HG03095 (cell line): ENCODE data around the gene MDFIC2.
"Not testable (repeated sequence)": the region's sequence is repeated elsewhere in the genome, so short reads cannot be mapped to it uniquely, and the experiment has no call there.

ENCODE experiments used
- ATAC-seq: cut with Tn5 transposase; IDR thresholded peaks from one replicate; pipeline ENCODE4 v1.9.1; 2021; ENCODE audit warnings: moderate library complexity; ENCODE audit not compliant: unreplicated experiment

Gene MDFIC2

GRCh38 chr3:70261283-70261682 lies 51.2 kb downstream of the MDFIC2 start:
- ATAC-seq, result no peak

- no peak for ATAC-seq
Observed at GRCh38 chr3:70256566-70256965, 55.9 kb downstream of the MDFIC2 start.

GRCh38 chr3:70250492-70250891 lies 61.9 kb downstream of the MDFIC2 start:
- ATAC-seq, result no peak

GRCh38 chr3:70249509-70250160 lies 62.8 kb downstream of the MDFIC2 start:
- ATAC-seq, result no peak

GRCh38 chr3:70248856-70249255 lies 63.6 kb downstream of the MDFIC2 start:
- ATAC-seq, result no peak

GRCh38 chr3:70247955-70248354 lies 64.5 kb downstream of the MDFIC2 start:
- no peak for ATAC-seq

GRCh38 chr3:70245746-70246525 lies 66.5 kb downstream of the MDFIC2 start:
- no peak for ATAC-seq

GRCh38 chr3:70244422-70244821 lies 68.0 kb downstream of the MDFIC2 start:
- ATAC-seq, result no peak

- ATAC-seq, result no peak
Observed at GRCh38 chr3:70242297-70242882, 70.0 kb downstream of the MDFIC2 start.

GRCh38 chr3:70233812-70234211 lies 78.6 kb downstream of the MDFIC2 start:
- ATAC-seq, result no peak

GRCh38 chr3:70233112-70233511 lies 79.3 kb downstream of the MDFIC2 start:
- ATAC-seq, result no peak

GRCh38 chr3:70231266-70231701 lies 81.2 kb downstream of the MDFIC2 start:
- ATAC-seq, result no peak

- ATAC-seq, result no peak
Observed at GRCh38 chr3:70227437-70227836, 85.0 kb downstream of the MDFIC2 start.

GRCh38 chr3:70225146-70225545 lies 87.3 kb downstream of the MDFIC2 start:
- no peak for ATAC-seq

- no peak for ATAC-seq
Observed at GRCh38 chr3:70224337-70224736, 88.1 kb downstream of the MDFIC2 start.

- ATAC-seq, result no peak
Observed at GRCh38 chr3:70218471-70218870, 94.0 kb downstream of the MDFIC2 start.

GRCh38 chr3:70211274-70211673 lies 101.2 kb downstream of the MDFIC2 start:
- ATAC-seq, result not testable (repeated sequence)

- ATAC-seq, result no peak
Observed at GRCh38 chr3:70201975-70202374, 110.5 kb downstream of the MDFIC2 start.

GRCh38 chr3:70189884-70190473 lies 122.5 kb downstream of the MDFIC2 start:
- ATAC-seq, result no peak

- no peak for ATAC-seq
Observed at GRCh38 chr3:70186221-70186620, 126.2 kb downstream of the MDFIC2 start.

GRCh38 chr3:70185661-70186060 lies 126.8 kb downstream of the MDFIC2 start:
- ATAC-seq, result no peak
